BLaER1 (cell line): ENCODE results near the gene PRSS36.

ENCODE experiments used
- H3K27ac ChIP-seq: shearing (Covaris generic); formaldehyde crosslinking; 2 replicates; pipeline ENCODE4 v1.8.1; 2022
- H3K27me3 ChIP-seq: shearing (Covaris generic); formaldehyde crosslinking; 2 replicates; pipeline ENCODE4 v1.8.1; 2022
- H3K36me3 ChIP-seq: shearing (Covaris generic); formaldehyde crosslinking; 2 replicates; pipeline ENCODE4 v1.8.1; 2022
- H3K4me1 ChIP-seq: shearing (Covaris generic); formaldehyde crosslinking; 2 replicates; pipeline ENCODE4 v1.8.1; 2022
- H3K4me2 ChIP-seq: shearing (Covaris generic); formaldehyde crosslinking; 2 replicates; pipeline ENCODE4 v1.8.1; 2022
- H3K4me3 ChIP-seq: shearing (Covaris generic); formaldehyde crosslinking; 2 replicates; pipeline ENCODE4 v1.8.1; 2022
- H3K9ac ChIP-seq: shearing (Covaris generic); formaldehyde crosslinking; 2 replicates; pipeline ENCODE4 v1.8.1; 2022
- H3K9me3 ChIP-seq: shearing (Covaris generic); formaldehyde crosslinking; 2 replicates; pipeline ENCODE4 v1.8.1; 2022
- H4K20me1 ChIP-seq: shearing (Covaris generic); formaldehyde crosslinking; 2 replicates; pipeline ENCODE4 v1.8.1; 2022
- Cebpa-rat ChIP-seq: shearing (Covaris generic); IDR thresholded peaks from 2 replicates; pipeline ENCODE4 v1.8.1; 2022

Gene PRSS36

DNA sequence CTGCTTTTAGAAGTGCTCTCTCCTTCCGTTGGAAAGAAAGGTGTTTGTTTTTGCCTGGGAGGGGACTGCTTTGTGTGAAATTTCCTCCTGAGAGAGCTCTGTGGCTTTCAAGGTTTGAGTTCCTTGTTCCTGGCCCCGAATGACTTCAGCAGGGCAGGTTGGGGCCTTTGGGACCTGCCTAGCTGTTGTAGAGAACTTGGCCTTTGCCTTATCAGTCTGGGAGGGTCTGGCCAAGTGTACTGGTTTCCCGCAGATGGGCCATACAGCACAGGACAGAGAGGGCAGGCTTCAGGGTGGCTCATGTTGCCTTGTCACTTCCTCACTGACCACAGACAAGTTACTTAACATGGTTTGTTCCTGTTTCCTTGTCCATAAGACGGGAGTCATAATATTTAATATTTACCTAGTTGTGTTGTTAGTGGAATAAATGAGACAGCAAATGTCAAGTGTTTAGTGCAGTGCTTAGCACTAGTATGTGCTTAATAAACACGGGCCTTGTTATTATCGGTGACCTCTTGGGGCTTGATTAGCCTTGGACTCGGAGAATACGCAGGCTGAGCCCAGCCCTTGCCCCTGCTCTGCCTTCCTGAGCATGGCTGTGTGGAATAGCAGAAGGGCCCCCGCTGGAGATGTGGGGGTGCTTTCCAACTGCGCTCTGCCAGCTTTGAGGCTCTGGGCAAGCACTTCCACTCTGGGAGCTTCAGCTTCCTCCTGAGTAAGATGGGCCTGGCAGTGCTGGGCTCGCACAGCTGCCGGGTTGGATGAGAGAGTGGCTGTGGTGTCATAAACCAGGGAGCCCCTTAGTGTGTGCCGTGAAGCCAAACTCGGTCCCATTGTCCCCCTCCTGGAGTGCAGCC is 20.9 kb downstream of the PRSS36 start:
- Histone ChIP-seq H3K27me3 (no peaks in the 10 kb centered on the region), H3K36me3 (peaks cover 80% of the 10 kb centered on the region), H3K9ac (peak overlapping the region; percentile 71), H3K4me1 (peaks cover 45% of the 10 kb centered on the region), H3K4me2 (peak overlapping the region; percentile 64), H3K9me3 (no peaks in the 10 kb centered on the region), H4K20me1 (no peaks in the 10 kb centered on the region), H3K27ac (peak overlapping the region; percentile 94), H3K4me3 (no peak overlapping the region)
- TF ChIP-seq Cebpa-rat, result no peak

DNA sequence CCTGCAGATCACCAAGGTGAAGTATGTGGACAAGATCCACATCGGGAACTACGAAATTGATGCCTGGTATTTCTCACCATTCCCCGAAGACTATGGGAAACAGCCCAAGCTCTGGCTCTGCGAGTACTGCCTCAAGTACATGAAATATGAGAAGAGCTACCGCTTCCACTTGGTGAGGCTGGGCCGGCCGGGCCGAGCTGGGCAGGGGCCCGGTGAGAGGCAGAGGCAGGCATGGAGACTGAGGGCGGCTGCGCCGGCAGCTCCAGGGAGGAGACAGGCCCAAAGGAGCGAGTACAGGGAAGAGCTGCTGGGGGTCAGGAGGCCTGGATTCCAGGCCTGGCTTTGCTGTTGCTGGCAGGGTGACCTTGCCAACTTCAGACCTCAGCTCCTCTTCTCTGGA is 22.7 kb downstream of the PRSS36 start:
- TF ChIP-seq Cebpa-rat, result no peak
- Histone ChIP-seq H3K4me1 (peaks cover 37% of the 10 kb centered on the region), H3K27me3 (no peaks in the 10 kb centered on the region), H3K9ac (peak overlapping the region; percentile 71), H4K20me1 (no peaks in the 10 kb centered on the region), H3K4me2 (peak overlapping the region; percentile 64), H3K9me3 (no peaks in the 10 kb centered on the region), H3K4me3 (no peak overlapping the region), H3K27ac (peak overlapping the region; percentile 94), H3K36me3 (peaks cover 85% of the 10 kb centered on the region)

DNA sequence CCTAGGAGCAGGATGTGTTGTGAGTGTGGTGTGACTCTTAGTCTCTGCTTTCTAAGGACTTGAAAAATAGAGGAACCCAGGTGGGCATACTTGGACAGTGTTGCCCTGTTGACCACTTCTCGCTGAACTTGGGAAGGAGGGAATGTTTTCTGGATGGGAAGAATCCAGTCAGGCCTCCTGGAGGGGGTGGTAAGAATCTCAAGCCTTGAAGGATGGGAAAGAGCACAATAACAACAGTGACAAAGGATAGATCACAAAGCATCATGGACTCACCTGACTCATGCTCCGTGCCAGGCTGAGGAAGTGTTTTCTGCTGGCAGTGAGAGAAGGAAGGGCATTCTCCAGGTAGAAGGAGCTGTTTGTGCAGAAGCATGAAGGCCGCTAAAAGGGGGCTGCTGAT is 24.0 kb downstream of the PRSS36 start:
- Histone ChIP-seq H3K4me2 (no peak overlapping the region), H3K27ac (peak overlapping the region; percentile 10; the same call in 1 of the 2 replicates), H3K9ac (peak overlapping the region; percentile 13; the same call in 1 of the 2 replicates), H3K4me1 (peaks cover 37% of the 10 kb centered on the region), H3K9me3 (no peaks in the 10 kb centered on the region), H3K4me3 (no peak overlapping the region), H4K20me1 (no peaks in the 10 kb centered on the region), H3K36me3 (peaks cover 85% of the 10 kb centered on the region), H3K27me3 (no peaks in the 10 kb centered on the region)
- TF ChIP-seq Cebpa-rat, result no peak

DNA sequence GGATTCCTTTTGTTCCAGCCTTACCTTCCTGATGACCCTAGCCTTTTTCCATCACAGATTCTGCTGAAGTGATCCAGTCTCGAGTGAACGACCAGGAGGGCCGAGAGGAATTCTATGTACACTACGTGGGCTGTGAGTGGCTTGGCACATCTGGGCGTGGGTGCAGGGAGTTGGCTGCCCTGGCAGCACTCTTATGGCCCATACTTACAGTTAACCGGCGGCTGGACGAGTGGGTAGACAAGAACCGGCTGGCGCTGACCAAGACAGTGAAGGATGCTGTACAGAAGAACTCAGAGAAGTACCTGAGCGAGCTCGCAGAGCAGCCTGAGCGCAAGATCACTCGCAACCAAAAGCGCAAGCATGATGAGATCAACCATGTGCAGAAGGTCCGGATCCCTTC is 29.7 kb downstream of the PRSS36 start:
- Histone ChIP-seq H3K36me3 (peaks cover 66% of the 10 kb centered on the region), H3K9ac (no peak overlapping the region)

DNA sequence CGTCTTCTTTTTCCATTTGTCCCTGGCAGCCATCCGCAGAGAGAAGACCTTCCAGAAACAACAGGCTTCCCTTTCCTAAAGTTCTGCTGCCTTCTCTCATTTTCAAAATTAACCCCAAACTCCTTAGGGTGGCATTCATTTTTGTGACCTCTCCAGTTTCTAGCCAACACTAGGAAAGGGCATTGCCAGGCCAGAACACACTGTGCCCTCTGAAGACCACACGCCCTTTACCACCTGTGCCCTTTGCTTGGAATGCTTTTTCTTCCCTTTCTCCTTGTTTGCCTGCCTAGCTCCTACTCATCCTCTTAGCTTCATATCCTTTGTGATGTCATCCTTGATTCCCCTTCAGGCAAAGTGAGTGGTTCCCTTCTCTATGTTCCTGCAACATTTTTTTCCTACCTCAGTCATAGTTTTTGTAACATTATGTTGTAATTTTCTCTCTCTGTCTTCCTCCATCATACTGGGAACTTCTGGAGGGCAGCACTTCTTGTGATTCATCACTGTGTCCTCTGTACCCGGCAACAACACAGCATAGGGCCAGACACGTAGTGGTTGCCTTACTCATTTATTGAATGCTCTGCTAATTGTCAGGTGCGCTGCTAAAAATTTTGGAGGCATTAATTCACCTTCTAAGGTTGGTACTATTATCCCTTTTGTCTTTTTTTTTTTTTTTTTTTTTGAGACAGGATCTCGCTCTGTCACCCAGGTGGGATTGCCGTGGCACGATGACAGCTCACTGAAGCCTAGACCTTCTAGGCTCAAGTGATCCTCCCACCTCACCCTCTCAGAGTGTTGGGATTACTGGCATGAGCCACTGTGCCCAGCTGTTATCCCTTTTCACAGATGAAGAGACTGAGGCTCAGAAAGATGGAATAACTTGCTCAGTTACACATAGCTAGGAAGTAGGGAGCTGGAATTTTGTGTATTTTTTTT is 31.4 kb downstream of the PRSS36 start:
- H3K27ac ChIP-seq, result peak overlapping the region; percentile 67
- H3K36me3 ChIP-seq, result peaks cover 50% of the 10 kb centered on the region
- peaks cover 34% of the 10 kb centered on the region for H3K4me1 ChIP-seq
- H3K4me3 ChIP-seq, result peak overlapping the region; percentile 75
- H3K4me2 ChIP-seq, result peak overlapping the region; percentile 99
- H3K9ac ChIP-seq, result peak overlapping the region; percentile 81
- no peaks in the 10 kb centered on the region for H3K9me3 ChIP-seq
- no peak for TF ChIP-seq Cebpa-rat
- peaks cover 20% of the 10 kb centered on the region for H4K20me1 ChIP-seq
- H3K27me3 ChIP-seq, result no peaks in the 10 kb centered on the region

More for the DNA sequence above, 29.7 kb downstream of the PRSS36 start:
- no peaks in the 10 kb centered on the region for H3K27me3 ChIP-seq
- H3K4me1 ChIP-seq, result peaks cover 21% of the 10 kb centered on the region
- H3K4me3 ChIP-seq, result no peak overlapping the region
- H3K4me2 ChIP-seq, result no peak overlapping the region
- TF ChIP-seq Cebpa-rat, result no peak
- peaks cover 20% of the 10 kb centered on the region for H4K20me1 ChIP-seq
- H3K9me3 ChIP-seq, result no peaks in the 10 kb centered on the region
- no peak overlapping the region for H3K27ac ChIP-seq

DNA sequence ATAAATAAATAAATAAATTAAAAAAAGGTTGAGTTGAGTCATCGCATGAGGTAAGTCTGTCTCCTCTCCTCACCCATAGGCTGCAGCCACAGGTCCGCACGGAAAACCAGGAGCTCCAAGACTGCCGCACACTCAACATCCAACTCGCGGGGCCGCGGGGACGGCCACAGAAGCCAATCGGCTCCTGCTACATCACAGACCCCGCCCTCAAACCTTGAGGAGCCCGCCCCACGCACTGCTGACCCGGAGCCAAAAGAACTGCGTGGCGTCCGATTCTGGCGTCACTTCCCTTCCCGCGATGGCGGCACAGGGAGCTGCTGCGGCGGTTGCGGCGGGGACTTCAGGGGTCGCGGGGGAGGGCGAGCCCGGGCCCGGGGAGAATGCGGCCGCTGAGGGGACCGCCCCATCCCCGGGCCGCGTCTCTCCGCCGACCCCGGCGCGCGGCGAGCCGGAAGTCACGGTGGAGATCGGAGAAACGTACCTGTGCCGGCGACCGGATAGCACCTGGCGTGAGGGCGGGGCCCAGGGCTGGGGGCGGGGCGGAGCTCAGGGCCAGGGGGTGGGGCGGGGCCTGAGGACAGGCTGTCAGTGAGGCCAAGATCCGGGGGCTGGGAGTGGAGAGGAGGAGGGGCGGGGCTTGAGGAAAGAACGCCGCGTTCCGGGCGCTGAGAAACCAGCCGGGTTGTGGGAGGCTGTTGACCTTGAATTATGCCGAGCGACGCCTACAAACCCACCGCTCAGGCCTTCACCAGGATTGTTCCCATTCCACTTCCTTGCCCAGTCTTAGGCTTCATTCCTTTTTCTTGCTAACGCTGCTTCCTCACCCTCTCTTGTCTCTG is 32.3 kb downstream of the PRSS36 start, which contains the start of gene KAT8:
KAT8 (plus strand) TSS at position 281 of the 839 bp plus-strand sequence; CDS start at position 299, 18 bp downstream.
- H3K27ac ChIP-seq, result peak within 1 kb of the TSS; percentile 88

DNA sequence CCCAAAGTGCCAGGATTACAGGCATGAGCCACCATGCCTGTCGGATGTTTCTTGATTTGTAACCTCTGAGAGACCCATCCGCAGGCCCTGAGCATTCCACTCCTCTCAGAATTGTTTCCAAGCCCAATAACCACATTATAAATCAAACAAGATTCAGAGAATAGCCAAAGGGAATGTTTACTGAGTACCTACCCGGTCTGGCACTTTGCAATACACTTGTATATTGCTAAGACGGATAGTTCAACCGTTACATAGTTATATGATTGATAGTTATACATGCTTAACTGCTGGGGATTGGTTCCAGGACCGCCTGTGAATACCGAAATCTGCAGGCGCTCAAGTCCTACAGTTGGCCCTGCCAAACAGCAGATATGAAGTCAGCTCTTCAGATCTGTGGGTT is 35.4 kb downstream of the PRSS36 start:
- H3K4me1 ChIP-seq, result peaks cover 56% of the 10 kb centered on the region
- H3K4me3 ChIP-seq, result no peak overlapping the region
- H3K36me3 ChIP-seq, result peaks cover 48% of the 10 kb centered on the region
- H3K9me3 ChIP-seq, result no peaks in the 10 kb centered on the region
- no peak for TF ChIP-seq Cebpa-rat
- 0 out of 2 replicates have a peak overlapping the region, but pooled peaks have one; percentile 70 for H3K4me2 ChIP-seq
- no peak overlapping the region for H3K9ac ChIP-seq
- H4K20me1 ChIP-seq, result peaks cover 16% of the 10 kb centered on the region
- H3K27ac ChIP-seq, result no peak overlapping the region
- H3K27me3 ChIP-seq, result no peaks in the 10 kb centered on the region

More for the DNA sequence above, 32.3 kb downstream of the PRSS36 start, which contains the start of gene KAT8:
- peak within 1 kb of the TSS; percentile 81 for H3K9ac ChIP-seq
- peaks cover 20% of the 10 kb centered on the region for H4K20me1 ChIP-seq
- H3K27me3 ChIP-seq, result no peaks in the 10 kb centered on the region
- peak within 1 kb of the TSS; percentile 99 for H3K4me2 ChIP-seq
- H3K4me3 ChIP-seq, result peak within 1 kb of the TSS; percentile 75
- peaks cover 48% of the 10 kb centered on the region for H3K36me3 ChIP-seq
- H3K9me3 ChIP-seq, result no peaks in the 10 kb centered on the region
- no peak for TF ChIP-seq Cebpa-rat
- peaks cover 43% of the 10 kb centered on the region for H3K4me1 ChIP-seq

DNA sequence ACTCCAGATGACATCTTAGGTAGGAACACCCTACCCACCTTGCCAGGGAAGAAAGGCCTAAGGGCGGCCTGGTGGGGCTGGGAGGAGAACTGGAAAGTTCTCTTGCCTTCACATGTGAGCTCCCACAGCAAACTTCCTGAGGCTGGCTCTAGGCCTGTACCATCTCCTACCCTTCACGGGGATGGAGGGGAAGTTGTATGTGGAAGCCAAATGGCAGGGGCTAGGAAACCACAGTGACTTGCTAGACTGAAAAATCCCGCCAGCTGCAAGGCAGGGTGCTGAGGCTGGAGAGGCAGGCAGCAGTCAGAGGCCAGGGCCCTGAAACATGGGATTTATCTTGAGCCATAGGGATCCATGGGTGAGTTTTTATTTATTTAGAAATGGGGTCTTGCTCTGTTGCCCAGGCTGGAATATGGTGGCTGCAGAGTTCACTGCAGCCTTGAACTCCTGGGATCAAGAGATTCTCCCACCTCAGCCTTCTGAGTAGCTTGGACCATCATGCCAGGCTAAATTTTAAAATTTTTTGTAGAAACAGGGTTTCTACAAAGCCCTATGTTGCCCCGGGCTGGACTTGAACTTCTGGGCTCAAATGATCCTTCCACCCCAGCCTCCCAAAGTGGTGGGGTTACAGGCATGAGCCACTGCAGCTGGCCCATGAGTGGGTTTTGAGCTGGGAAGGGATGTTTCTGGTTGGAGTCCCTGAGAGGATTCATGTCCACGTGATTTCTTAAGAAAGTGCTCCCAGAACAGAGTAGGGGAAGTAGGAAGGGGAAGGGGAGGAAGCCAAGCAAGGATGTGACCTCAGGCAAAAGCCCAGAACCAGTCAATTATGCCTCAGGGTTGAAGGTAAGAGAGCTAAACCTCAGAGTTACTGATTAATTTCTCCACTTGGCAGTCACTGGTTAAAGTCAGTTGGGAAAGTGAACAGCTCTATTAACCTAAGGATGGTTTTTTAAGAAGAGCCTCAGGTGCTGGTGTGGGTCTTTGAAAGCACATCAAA is 36.4 kb downstream of the PRSS36 start:
- H3K36me3 ChIP-seq, result peaks cover 43% of the 10 kb centered on the region
- peaks cover 6% of the 10 kb centered on the region for H4K20me1 ChIP-seq
- H3K27me3 ChIP-seq, result no peaks in the 10 kb centered on the region
- H3K9me3 ChIP-seq, result no peaks in the 10 kb centered on the region
- peak overlapping the region; percentile 70 for H3K4me2 ChIP-seq
- peaks cover 58% of the 10 kb centered on the region for H3K4me1 ChIP-seq
- peak overlapping the region; percentile 51 for H3K9ac ChIP-seq
- H3K27ac ChIP-seq, result peak overlapping the region; percentile 77
- no peak for TF ChIP-seq Cebpa-rat
- H3K4me3 ChIP-seq, result 0 out of 2 replicates have a peak overlapping the region, but pooled peaks have one; percentile 36
